A549 treated with CpdA at 1 μM for 4 hours (cell line): Measurements from ENCODE around the gene C1D. TPM values are rescaled to one million over a fixed set of nuclear protein-coding genes. Genes with fewer than 3 reads are reported as not detected.

Experiments used
- total RNA-seq: library from RNA; stranded (reverse); fragments of 200-300 nt; extraction: Qiagen RNA extraction; gene quantifications from 5 replicates; pipeline ENCODE4 v1.2.3, GENCODE V29; 2022; ENCODE audit warnings: low read depth

C1D gene
- total RNA-seq = 38.9 to 61.6 TPM (median 42.3 TPM) in 5 replicates

GRCh38 chr2:68062680-68063387 is at the start of gene C1D:
C1D (minus strand) TSS chr2:68063004; CDS start chr2:68047310, 15,694 bp downstream.

Other genes with a start within 250 kb of the C1D start
- 54.0 to 61.4 TPM (median 55.8 TPM) in 5 replicates for gene PNO1, start 94.9 kb upstream of the C1D start, total RNA-seq
- gene PPP3R1, start 189.5 kb upstream of the C1D start, total RNA-seq = 57.9 to 89.6 TPM (median 64.3 TPM) in 5 replicates